Spleen (tissue), 7 donors: Measurements from ENCODE around the gene FTSJ1.

ENCODE experiments used
- POLR2A ChIP-seq, 3 donors: fragments of 450-650 bp; IDR thresholded peaks; one replicate each; pipeline ENCODE4 v1.5.1; 2017; ENCODE audit warnings: antibody characterized with exemption in 3 of 3, mild to moderate bottlenecking in 1 of 3
- POLR2AphosphoS5 ChIP-seq, 3 donors: sonication (generic); formaldehyde crosslinking; IDR thresholded peaks; one replicate each; pipeline ENCODE4 v1.5.1; 2017; ENCODE audit warnings: antibody characterized with exemption in 3 of 3
- TF ChIP-seq, protein P1 (sequence below), 11 experiments: fragments of 200-600 bp in 7 of 11; fragments of 450-650 bp in 4 of 11; sonication (generic) in 4 of 11; IDR thresholded peaks in 8 of 11; conservative IDR thresholded peaks in 3 of 11; 1 replicate in 7 of 11; 2 replicates in 4 of 11; pipeline versions ENCODE4 v1.4.0 to v1.8.0; 2016 to 2021; ENCODE audit warnings: antibody characterized with exemption in 11 of 11, inconsistent platforms in 4 of 11, mild to moderate bottlenecking in 1 of 11
- donor health status: DM: no; HTN: no; CAD: no; lungs with moderate emphysema.
- donor health status: DM: no; HTN: no; CAD: no.
- donor health status: DM: no; HTN: no; CAD: no.

DNA sequence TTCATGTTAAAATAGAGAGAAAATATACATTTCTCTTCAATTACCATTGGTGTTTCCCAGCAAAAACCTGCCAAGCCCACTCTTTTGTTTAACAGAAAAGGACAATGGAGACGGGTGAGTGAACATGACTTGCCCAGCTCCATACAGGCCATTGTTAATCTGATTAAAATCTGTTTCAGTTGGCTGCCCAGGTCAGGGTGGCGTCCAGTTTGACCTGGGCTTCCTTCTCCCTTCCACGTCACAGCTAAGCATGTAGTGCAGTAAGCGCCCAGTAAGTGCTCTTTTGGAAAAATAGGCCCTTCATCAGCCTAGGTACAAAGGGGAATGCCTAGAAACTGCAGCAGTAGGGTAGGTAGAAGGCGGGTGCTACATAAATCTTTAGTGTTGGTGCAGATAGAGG is 31.2 kb downstream of the FTSJ1 start:
- TF ChIP-seq, protein P1, sequence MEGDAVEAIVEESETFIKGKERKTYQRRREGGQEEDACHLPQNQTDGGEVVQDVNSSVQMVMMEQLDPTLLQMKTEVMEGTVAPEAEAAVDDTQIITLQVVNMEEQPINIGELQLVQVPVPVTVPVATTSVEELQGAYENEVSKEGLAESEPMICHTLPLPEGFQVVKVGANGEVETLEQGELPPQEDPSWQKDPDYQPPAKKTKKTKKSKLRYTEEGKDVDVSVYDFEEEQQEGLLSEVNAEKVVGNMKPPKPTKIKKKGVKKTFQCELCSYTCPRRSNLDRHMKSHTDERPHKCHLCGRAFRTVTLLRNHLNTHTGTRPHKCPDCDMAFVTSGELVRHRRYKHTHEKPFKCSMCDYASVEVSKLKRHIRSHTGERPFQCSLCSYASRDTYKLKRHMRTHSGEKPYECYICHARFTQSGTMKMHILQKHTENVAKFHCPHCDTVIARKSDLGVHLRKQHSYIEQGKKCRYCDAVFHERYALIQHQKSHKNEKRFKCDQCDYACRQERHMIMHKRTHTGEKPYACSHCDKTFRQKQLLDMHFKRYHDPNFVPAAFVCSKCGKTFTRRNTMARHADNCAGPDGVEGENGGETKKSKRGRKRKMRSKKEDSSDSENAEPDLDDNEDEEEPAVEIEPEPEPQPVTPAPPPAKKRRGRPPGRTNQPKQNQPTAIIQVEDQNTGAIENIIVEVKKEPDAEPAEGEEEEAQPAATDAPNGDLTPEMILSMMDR (IDR thresholded peaks at IDR 0.05 in 8 of 11, conservative IDR thresholded peaks at IDR 0.05 in 3 of 11) = no peak
- TF ChIP-seq POLR2A (IDR thresholded peaks at IDR 0.05) = no peak
- TF ChIP-seq POLR2AphosphoS5 (IDR thresholded peaks at IDR 0.05) = no peak
